Jurkat, Clone E6-1 (cell line): Measurements from ENCODE around the gene POMGNT2.

Experiments
- DNase-seq: peaks from one replicate; pipeline ENCODE4 v3.0.0-alpha.2; 2011; ENCODE audit warnings: low read depth, low spot score
- H3K4me3 ChIP-seq: 2 replicates; pipeline ENCODE4 v1.5.1; 2011; ENCODE audit warnings: mild to moderate bottlenecking, low read length, control low read depth, moderate library complexity

POMGNT2 gene

DNA sequence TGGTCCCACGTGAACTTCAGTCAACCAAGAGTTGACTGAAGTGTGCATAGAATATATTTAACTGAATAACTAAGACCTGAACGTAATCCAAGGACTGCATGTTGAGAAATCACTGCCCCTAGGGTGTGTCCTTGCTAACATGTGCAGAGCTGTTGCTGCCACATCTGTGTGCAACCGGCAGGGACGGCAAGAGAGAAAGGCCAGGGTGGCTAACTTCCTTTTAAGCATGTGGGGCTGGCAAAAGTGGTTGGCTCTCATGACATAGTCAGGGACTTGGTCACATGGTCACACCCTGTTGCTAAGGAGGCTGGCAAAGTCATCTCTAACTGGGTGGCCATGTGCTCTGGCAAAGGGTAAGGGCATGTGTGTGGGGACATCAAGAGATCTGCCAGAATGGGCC lies 74.4 kb downstream of the POMGNT2 start:
- DNase-seq, result no peak
- H3K4me3 ChIP-seq, result no peak overlapping the region

GRCh38 chr3:43030162-43030935 lies 75.5 kb downstream of the POMGNT2 start:
- no peak for DNase-seq
- no peak overlapping the region for H3K4me3 ChIP-seq
